GM21360 (cell line): Measurements from ENCODE around the gene POFUT1.

Source experiments
- ATAC-seq: cut with Tn5 transposase; IDR thresholded peaks from one replicate; pipeline ENCODE4 v1.9.1; 2021; ENCODE audit warnings: mild to moderate bottlenecking, moderate library complexity; ENCODE audit not compliant: unreplicated experiment

POFUT1 gene

GRCh38 chr20:32205843-32206759 lies 1.6 kb upstream of the POFUT1 start:
- ATAC-seq: no peak

GRCh38 chr20:32206760-32207625 lies 687 bp upstream of the POFUT1 start:
- peak; percentile 15 for ATAC-seq

- ATAC-seq: no peak
These were observed 947 bp downstream of the POFUT1 start for GRCh38 chr20:32208499-32209154.

GRCh38 chr20:32209850-32210605 lies 2.3 kb downstream of the POFUT1 start:
- no peak for ATAC-seq

GRCh38 chr20:32213870-32214269 lies 6.2 kb downstream of the POFUT1 start:
- no peak for ATAC-seq

- ATAC-seq: no peak
These were observed 7.5 kb downstream of the POFUT1 start for GRCh38 chr20:32215147-32215546.

- no peak for ATAC-seq
These were observed 8.0 kb downstream of the POFUT1 start for GRCh38 chr20:32215729-32216128.

GRCh38 chr20:32216179-32217142 lies 8.8 kb downstream of the POFUT1 start:
- no peak for ATAC-seq

GRCh38 chr20:32218156-32218900 lies 10.6 kb downstream of the POFUT1 start:
- ATAC-seq: no peak

GRCh38 chr20:32224463-32224862 lies 16.8 kb downstream of the POFUT1 start:
- no peak for ATAC-seq

- ATAC-seq: no peak
These were observed 18.7 kb downstream of the POFUT1 start for GRCh38 chr20:32226391-32226790.

- no peak for ATAC-seq
These were observed 19.6 kb downstream of the POFUT1 start for GRCh38 chr20:32227306-32227705.

GRCh38 chr20:32227744-32228688 lies 20.3 kb downstream of the POFUT1 start:
- no peak for ATAC-seq

GRCh38 chr20:32229251-32229747 lies 21.6 kb downstream of the POFUT1 start:
- no peak for ATAC-seq

- no peak for ATAC-seq
These were observed 23.0 kb downstream of the POFUT1 start for GRCh38 chr20:32230707-32231106.

- no peak for ATAC-seq
These were observed 23.6 kb downstream of the POFUT1 start for GRCh38 chr20:32231245-32231644.

GRCh38 chr20:32231847-32232246 lies 24.2 kb downstream of the POFUT1 start:
- ATAC-seq: no peak
